Liver (tissue), 9 donors: ENCODE results near the gene KCNIP4. TPM values are rescaled to one million over a fixed set of nuclear protein-coding genes. Genes with fewer than 3 reads are reported as not detected.

Source experiments
- DNase-seq: peaks from one replicate; pipeline ENCODE4 v3.0.0-alpha.2; 2017; ENCODE audit warnings: low spot score
- H3K27ac ChIP-seq, 2 donors: one replicate each; pipeline ENCODE4 v1.7.0; 2013; ENCODE audit warnings: inconsistent platforms in 2 of 2, low read length in 2 of 2, control low read depth in 1 of 2, low read depth in 1 of 2, mild to moderate bottlenecking in 1 of 2
- H3K27me3 ChIP-seq, 4 donors: one replicate each; pipeline versions ENCODE4 v1.6.1 to v1.7.0; 2013; ENCODE audit warnings: low read length in 3 of 4, inconsistent platforms in 1 of 4, mild to moderate bottlenecking in 1 of 4, moderate library complexity in 1 of 4; ENCODE audit not compliant: control insufficient read depth in 4 of 4, insufficient read depth in 4 of 4
- H3K36me3 ChIP-seq, 4 donors: one replicate each; pipeline versions ENCODE4 v1.6.1 to v1.7.0; 2013; ENCODE audit warnings: low read length in 3 of 4, mild to moderate bottlenecking in 3 of 4, low read depth in 1 of 4, moderate library complexity in 1 of 4; ENCODE audit not compliant: control insufficient read depth in 4 of 4, insufficient read depth in 3 of 4
- H3K4me1 ChIP-seq, 4 donors: one replicate each; pipeline versions ENCODE4 v1.6.1 to v1.7.0; 2013; ENCODE audit warnings: low read length in 3 of 4, mild to moderate bottlenecking in 3 of 4, moderate library complexity in 1 of 4; ENCODE audit not compliant: control insufficient read depth in 4 of 4, insufficient read depth in 4 of 4
- H3K4me3 ChIP-seq, 3 donors: one replicate each; pipeline versions ENCODE4 v1.6.1 to v1.7.0; 2013; ENCODE audit warnings: low read length in 3 of 3, control low read depth in 1 of 3, low read depth in 1 of 3, mild to moderate bottlenecking in 1 of 3
- H3K9ac ChIP-seq, 2 donors: one replicate each; pipeline ENCODE4 v1.7.0; 2013; ENCODE audit warnings: low read length in 2 of 2, mild to moderate bottlenecking in 2 of 2, moderate library complexity in 2 of 2, control low read depth in 1 of 2, low read depth in 1 of 2
- H3K9me3 ChIP-seq, 4 donors: one replicate each; pipeline versions ENCODE4 v1.6.1 to v1.7.0; 2013; ENCODE audit warnings: low read length in 3 of 4; ENCODE audit not compliant: control insufficient read depth in 4 of 4
- CTCF ChIP-seq: fragments of 150-350 bp; IDR thresholded peaks from 2 replicates; pipeline ENCODE4 v1.5.1; 2017; ENCODE audit warnings: improper control_type of control experiment, low read depth, low read length; ENCODE audit not compliant: missing input control
- EGR1 ChIP-seq, 2 donors: IDR thresholded peaks; 2 replicates each; pipeline ENCODE4 v1.6.1; 2016 to 2018; ENCODE audit warnings: antibody characterized with exemption in 2 of 2, low read depth in 2 of 2
- GABPA ChIP-seq, 2 donors: IDR thresholded peaks in 1 of 2; conservative IDR thresholded peaks in 1 of 2; 2 replicates each; pipeline ENCODE4 v1.6.1; 2016; ENCODE audit warnings: antibody characterized with exemption in 2 of 2, mild to moderate bottlenecking in 1 of 2, moderate library complexity in 1 of 2
- HNF4A ChIP-seq, 2 donors: conservative IDR thresholded peaks; 2 replicates each; pipeline ENCODE4 v1.6.1; 2016; ENCODE audit warnings: antibody characterized with exemption in 2 of 2, mild to moderate bottlenecking in 2 of 2
- HNF4G ChIP-seq: IDR thresholded peaks from 2 replicates; pipeline ENCODE4 v1.6.1; 2016; ENCODE audit warnings: antibody characterized with exemption
- JUND ChIP-seq, 2 donors: IDR thresholded peaks; 2 replicates each; pipeline ENCODE4 v1.6.1; 2016; ENCODE audit warnings: antibody characterized with exemption in 2 of 2
- MAX ChIP-seq: IDR thresholded peaks from 2 replicates; pipeline ENCODE4 v1.6.1; 2016; ENCODE audit warnings: antibody characterized with exemption
- NR2F2 ChIP-seq: IDR thresholded peaks from 2 replicates; pipeline ENCODE4 v1.6.1; 2016; ENCODE audit warnings: antibody characterized with exemption
- RAD21 ChIP-seq, 2 donors: IDR thresholded peaks; 2 replicates each; pipeline ENCODE4 v1.6.1; 2016; ENCODE audit warnings: antibody characterized with exemption in 2 of 2, mild to moderate bottlenecking in 2 of 2
- RXRA ChIP-seq, 2 donors: IDR thresholded peaks; 2 replicates each; pipeline ENCODE4 v1.6.1; 2017 to 2018; ENCODE audit warnings: antibody characterized with exemption in 2 of 2, mild to moderate bottlenecking in 1 of 2
- SP1 ChIP-seq: IDR thresholded peaks from 2 replicates; pipeline ENCODE4 v1.6.1; 2018; ENCODE audit warnings: antibody characterized with exemption, mild to moderate bottlenecking
- YY1 ChIP-seq: IDR thresholded peaks from 2 replicates; pipeline ENCODE4 v1.6.1; 2016; ENCODE audit warnings: antibody characterized with exemption, mild to moderate bottlenecking
- WGBS: extraction: QIAGEN DNeasy Blood & Tissue Kit; methylation state at CpG from one replicate; pipeline ENCODE4 v1.1.7; 2013; 5-methylcytosine and 5-hydroxymethylcytosine counted together
- polyA plus RNA-seq, 2 donors: library from polyadenylated mRNA; stranded (reverse) in 1 of 2; unstranded in 1 of 2; fragments of 200-250 nt in 1 of 2; fragments of >200 nt in 1 of 2; fragmentation: Nextera tagmentation in 1 of 2; extraction: Ambion mirVana in 1 of 2; gene quantifications; one replicate each; pipeline versions ENCODE4 v1.2.1 to v1.2.3, GENCODE V29; 2013 to 2015
- total RNA-seq, 2 donors: library from RNA; depleted of rRNA; stranded (reverse); fragments of >200 nt; gene quantifications; one replicate each; pipeline ENCODE4 v1.2.3, GENCODE V29; 2014
- TF ChIP-seq, protein P1 (sequence below): IDR thresholded peaks from 2 replicates; pipeline ENCODE4 v1.6.1; 2016; ENCODE audit warnings: antibody characterized with exemption
- TF ChIP-seq, protein P2 (sequence below): IDR thresholded peaks from 2 replicates; pipeline ENCODE4 v1.6.1; 2016; ENCODE audit warnings: antibody characterized with exemption
- TF ChIP-seq, protein P3 (sequence below): IDR thresholded peaks from 2 replicates; pipeline ENCODE4 v1.6.1; 2016; ENCODE audit warnings: antibody characterized with exemption, mild to moderate bottlenecking
- donor health status: healthy.
- donor health status: healthy.
- donor health status: healthy.
- donor health status: healthy.
- donor health status: healthy.

Gene KCNIP4
- total and polyA plus RNA-seq, 4 donors, result 0.08 to 0.14 TPM; not detected in 2

DNA sequence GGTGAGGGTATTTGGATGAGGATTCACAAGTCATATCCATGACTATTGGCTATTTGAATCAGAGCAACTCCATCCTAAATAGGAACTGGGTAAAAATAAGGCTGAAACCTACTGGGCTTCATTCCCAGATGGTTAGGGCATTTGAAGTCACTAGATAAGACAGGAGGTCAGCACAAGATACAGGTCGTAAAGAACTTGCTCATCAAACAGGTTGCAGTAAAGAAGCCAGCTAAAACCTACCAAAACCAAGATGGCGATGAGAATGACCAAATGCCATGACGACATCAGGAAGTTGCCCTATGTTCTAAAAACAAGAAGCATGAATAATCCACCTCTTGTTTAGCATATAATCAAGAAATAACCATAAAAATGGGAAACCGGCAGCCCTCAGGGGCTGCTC lies 1023.4 kb downstream of the KCNIP4 start (continued):
- TF ChIP-seq CTCF (no peak), SP1 (no peak), EGR1 (IDR thresholded peaks at IDR 0.05; ENCODE audit: low read depth in 2 of 2) (no peak)
- TF ChIP-seq, protein P1, sequence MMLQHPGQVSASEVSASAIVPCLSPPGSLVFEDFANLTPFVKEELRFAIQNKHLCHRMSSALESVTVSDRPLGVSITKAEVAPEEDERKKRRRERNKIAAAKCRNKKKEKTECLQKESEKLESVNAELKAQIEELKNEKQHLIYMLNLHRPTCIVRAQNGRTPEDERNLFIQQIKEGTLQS, result no peak

GRCh38 chr4:20922962-20923361 lies 1025.6 kb downstream of the KCNIP4 start:
- TF ChIP-seq, protein P2, sequence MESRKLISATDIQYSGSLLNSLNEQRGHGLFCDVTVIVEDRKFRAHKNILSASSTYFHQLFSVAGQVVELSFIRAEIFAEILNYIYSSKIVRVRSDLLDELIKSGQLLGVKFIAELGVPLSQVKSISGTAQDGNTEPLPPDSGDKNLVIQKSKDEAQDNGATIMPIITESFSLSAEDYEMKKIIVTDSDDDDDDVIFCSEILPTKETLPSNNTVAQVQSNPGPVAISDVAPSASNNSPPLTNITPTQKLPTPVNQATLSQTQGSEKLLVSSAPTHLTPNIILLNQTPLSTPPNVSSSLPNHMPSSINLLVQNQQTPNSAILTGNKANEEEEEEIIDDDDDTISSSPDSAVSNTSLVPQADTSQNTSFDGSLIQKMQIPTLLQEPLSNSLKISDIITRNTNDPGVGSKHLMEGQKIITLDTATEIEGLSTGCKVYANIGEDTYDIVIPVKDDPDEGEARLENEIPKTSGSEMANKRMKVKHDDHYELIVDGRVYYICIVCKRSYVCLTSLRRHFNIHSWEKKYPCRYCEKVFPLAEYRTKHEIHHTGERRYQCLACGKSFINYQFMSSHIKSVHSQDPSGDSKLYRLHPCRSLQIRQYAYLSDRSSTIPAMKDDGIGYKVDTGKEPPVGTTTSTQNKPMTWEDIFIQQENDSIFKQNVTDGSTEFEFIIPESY, result no peak
- Histone ChIP-seq H3K9ac (no peak overlapping the region), H3K27me3 (no peaks in the 10 kb centered on the region), H3K4me3 (no peak overlapping the region), H3K4me1 (no peaks in the 10 kb centered on the region), H3K27ac (no peak overlapping the region), H3K9me3 (no peaks in the 10 kb centered on the region), H3K36me3 (no peaks in the 10 kb centered on the region)
- 73% methylated on average over 2 of the region's 2 CpGs for WGBS
- DNase-seq, result no peak

- H3K9me3 ChIP-seq, result no peaks in the 10 kb centered on the region
- no peak overlapping the region for H3K27ac ChIP-seq
- TF ChIP-seq, protein P1, result no peak
- TF ChIP-seq HNF4G, result no peak
- no peak for TF ChIP-seq RAD21 (IDR thresholded peaks at IDR 0.05)
- no peak for TF ChIP-seq RXRA (IDR thresholded peaks at IDR 0.05)
- TF ChIP-seq, protein P2, result no peak
- no peak for TF ChIP-seq YY1
- TF ChIP-seq NR2F2, result no peak
- TF ChIP-seq HNF4A (conservative IDR thresholded peaks at IDR 0.05), result no peak
- no peak for TF ChIP-seq MAX
- no peak for TF ChIP-seq SP1
- TF ChIP-seq, protein P3, sequence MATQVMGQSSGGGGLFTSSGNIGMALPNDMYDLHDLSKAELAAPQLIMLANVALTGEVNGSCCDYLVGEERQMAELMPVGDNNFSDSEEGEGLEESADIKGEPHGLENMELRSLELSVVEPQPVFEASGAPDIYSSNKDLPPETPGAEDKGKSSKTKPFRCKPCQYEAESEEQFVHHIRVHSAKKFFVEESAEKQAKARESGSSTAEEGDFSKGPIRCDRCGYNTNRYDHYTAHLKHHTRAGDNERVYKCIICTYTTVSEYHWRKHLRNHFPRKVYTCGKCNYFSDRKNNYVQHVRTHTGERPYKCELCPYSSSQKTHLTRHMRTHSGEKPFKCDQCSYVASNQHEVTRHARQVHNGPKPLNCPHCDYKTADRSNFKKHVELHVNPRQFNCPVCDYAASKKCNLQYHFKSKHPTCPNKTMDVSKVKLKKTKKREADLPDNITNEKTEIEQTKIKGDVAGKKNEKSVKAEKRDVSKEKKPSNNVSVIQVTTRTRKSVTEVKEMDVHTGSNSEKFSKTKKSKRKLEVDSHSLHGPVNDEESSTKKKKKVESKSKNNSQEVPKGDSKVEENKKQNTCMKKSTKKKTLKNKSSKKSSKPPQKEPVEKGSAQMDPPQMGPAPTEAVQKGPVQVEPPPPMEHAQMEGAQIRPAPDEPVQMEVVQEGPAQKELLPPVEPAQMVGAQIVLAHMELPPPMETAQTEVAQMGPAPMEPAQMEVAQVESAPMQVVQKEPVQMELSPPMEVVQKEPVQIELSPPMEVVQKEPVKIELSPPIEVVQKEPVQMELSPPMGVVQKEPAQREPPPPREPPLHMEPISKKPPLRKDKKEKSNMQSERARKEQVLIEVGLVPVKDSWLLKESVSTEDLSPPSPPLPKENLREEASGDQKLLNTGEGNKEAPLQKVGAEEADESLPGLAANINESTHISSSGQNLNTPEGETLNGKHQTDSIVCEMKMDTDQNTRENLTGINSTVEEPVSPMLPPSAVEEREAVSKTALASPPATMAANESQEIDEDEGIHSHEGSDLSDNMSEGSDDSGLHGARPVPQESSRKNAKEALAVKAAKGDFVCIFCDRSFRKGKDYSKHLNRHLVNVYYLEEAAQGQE, result no peak
- TF ChIP-seq CTCF, result no peak
- TF ChIP-seq EGR1 (IDR thresholded peaks at IDR 0.05; ENCODE audit: low read depth in 2 of 2), result no peak
- no peak for TF ChIP-seq GABPA (IDR thresholded peaks at IDR 0.05 in 1 of 2, conservative IDR thresholded peaks at IDR 0.05 in 1 of 2)
- no peak for TF ChIP-seq JUND (IDR thresholded peaks at IDR 0.05)
- no peaks in the 10 kb centered on the region for H3K27me3 ChIP-seq
- no peak overlapping the region for H3K4me3 ChIP-seq
- DNase-seq, result no peak
- WGBS, result 44% methylated on average over 1 of the region's 1 CpG
- H3K4me1 ChIP-seq, result no peaks in the 10 kb centered on the region
- H3K9ac ChIP-seq, result no peak overlapping the region
- H3K36me3 ChIP-seq, result no peaks in the 10 kb centered on the region
These were observed 1032.5 kb downstream of the KCNIP4 start for GRCh38 chr4:20916106-20916505.
